ENCODE results near the gene PRDM13. TPM values are rescaled to one million over a fixed set of nuclear protein-coding genes. Genes with fewer than 3 reads are reported as not detected.

PRDM13 gene
- total RNA-seq, 4 donors from 2014 or later: 0.19 TPM; not detected in 3

GRCh38 chr6:99587792-99588191 is 18.8 kb upstream of the PRDM13 start:
- TF ChIP-seq CTCF (IDR thresholded peaks at IDR 0.05) (no peak), POLR2A (IDR thresholded peaks at IDR 0.05) (no peak)
- Histone ChIP-seq H3K27me3 (peaks cover 18 to 81% (median 26%) of the 10 kb centered on the region in 4 donors), H3K4me3 (no peak overlapping the region), H3K27ac (no peak overlapping the region), H3K9me3 (no peaks in the 10 kb centered on the region), H3K4me1 (peaks cover 16 to 31% (median 23%) of the 10 kb centered on the region in 3 donors), H3K36me3 (no peaks in the 10 kb centered on the region)
- DNase-seq: no peak
- intact Hi-C loops (cut with DNase I): no loop called here
- 74 to 93% methylated on average over 4 of the region's 4 CpGs for WGBS, 2 donors

- no peak overlapping the region for H3K27ac ChIP-seq
- intact Hi-C loops (cut with DNase I): no loop called here
- peaks cover 16 to 31% (median 23%) of the 10 kb centered on the region in 3 donors for H3K4me1 ChIP-seq
- peak in 4 of 6 experiments; percentile 16 to 53 (median 44) for TF ChIP-seq CTCF (IDR thresholded peaks at IDR 0.05)
- TF ChIP-seq POLR2A (IDR thresholded peaks at IDR 0.05): no peak
- WGBS, 2 donors: 0 to 20% methylated on average over 3 to 27 of the region's 52 CpGs
- DNase-seq: no peak
- H3K9me3 ChIP-seq: no peaks in the 10 kb centered on the region
- H3K27me3 ChIP-seq: peaks cover 18 to 88% (median 31%) of the 10 kb centered on the region in 4 donors
- peak overlapping the region; percentile 44 to 69 (median 52) for H3K4me3 ChIP-seq
- H3K36me3 ChIP-seq: no peaks in the 10 kb centered on the region
These were observed 17.9 kb upstream of the PRDM13 start for GRCh38 chr6:99588618-99589289.

GRCh38 chr6:99589290-99589672 is 17.4 kb upstream of the PRDM13 start:
- WGBS, 2 donors: 4 to 16% methylated on average over 8 to 11 of the region's 21 CpGs

GRCh38 chr6:99589907-99590493 is 16.6 kb upstream of the PRDM13 start:
- no peak overlapping the region for H3K4me3 ChIP-seq

More at GRCh38 chr6:99589290-99589672, 17.4 kb upstream of the PRDM13 start:
- no peak for DNase-seq
- intact Hi-C loops (cut with DNase I): no loop called here
- no peak for TF ChIP-seq CTCF (IDR thresholded peaks at IDR 0.05)
- TF ChIP-seq POLR2A (IDR thresholded peaks at IDR 0.05): no peak
- Histone ChIP-seq H3K27ac (no peak overlapping the region), H3K27me3 (peaks cover 18 to 88% (median 34%) of the 10 kb centered on the region in 4 donors), H3K4me3 (peak overlapping the region; percentile 44 to 69 (median 52)), H3K4me1 (peaks cover 16 to 31% (median 23%) of the 10 kb centered on the region in 3 donors), H3K36me3 (no peaks in the 10 kb centered on the region), H3K9me3 (peaks cover 0 to under 1% (median 0%) of the 10 kb centered on the region in 3 donors)

More at GRCh38 chr6:99589907-99590493, 16.6 kb upstream of the PRDM13 start:
- Histone ChIP-seq H3K27me3 (peaks cover 18 to 91% (median 39%) of the 10 kb centered on the region in 4 donors), H3K27ac (no peak overlapping the region), H3K4me1 (peaks cover 16 to 31% (median 23%) of the 10 kb centered on the region in 3 donors), H3K36me3 (no peaks in the 10 kb centered on the region), H3K9me3 (peaks cover 0 to 7% (median 0%) of the 10 kb centered on the region in 3 donors)
- TF ChIP-seq POLR2A (IDR thresholded peaks at IDR 0.05) (no peak), CTCF (IDR thresholded peaks at IDR 0.05) (no peak)
- intact Hi-C loops (cut with DNase I): no loop called here
- no peak for DNase-seq
- 36 to 44% methylated on average over 10 of the region's 10 CpGs for WGBS, 2 donors
